Cardiac muscle cell (in vitro differentiated cells and primary cell): ENCODE data around the gene ZSCAN2. TPM values are rescaled to one million over a fixed set of nuclear protein-coding genes. Genes with fewer than 3 reads are reported as not detected.

Experiments used
- DNase-seq, 2 donors: peaks; one replicate each; pipeline versions ENCODE4 v3.0.0 to v3.0.0-alpha.2; 2010 to 2017; ENCODE audit warnings: low read depth in 1 of 2, low spot score in 1 of 2
- H3K27ac ChIP-seq: fragments of 200-600 bp; sonication (generic); 2 replicates; pipeline ENCODE4 v1.5.1; 2016
- H3K27me3 ChIP-seq: fragments of 200-600 bp; sonication (generic); 2 replicates; pipeline ENCODE4 v1.6.0; 2016; ENCODE audit warnings: control low read depth
- H3K36me3 ChIP-seq: fragments of 200-600 bp; sonication (generic); 2 replicates; pipeline ENCODE4 v1.5.1; 2016; ENCODE audit warnings: control low read depth
- H3K4me1 ChIP-seq: fragments of 200-600 bp; sonication (generic); 2 replicates; pipeline ENCODE4 v1.8.1; 2017; ENCODE audit warnings: low read depth, mild to moderate bottlenecking, mixed run types
- H3K4me3 ChIP-seq: fragments of 200-600 bp; sonication (generic); 2 replicates; pipeline ENCODE4 v1.5.1; 2016; ENCODE audit warnings: mild to moderate bottlenecking
- H3K9me3 ChIP-seq: fragments of 200-600 bp; sonication (generic); 2 replicates; pipeline ENCODE4 v1.5.1; 2017; ENCODE audit warnings: low read depth, mild to moderate bottlenecking, control low read depth
- CTCF ChIP-seq: IDR thresholded peaks from 2 replicates; pipeline ENCODE4 v1.5.1; 2012; ENCODE audit warnings: low read depth, mild to moderate bottlenecking, low read length
- polyA plus RNA-seq: library from polyadenylated mRNA; unstranded; fragments of >200 nt; fragmentation: Nextera tagmentation; extraction: Ambion mirVana; gene quantifications from 2 replicates; pipeline ENCODE4 v1.2.1, GENCODE V29; 2016
- total RNA-seq: library from RNA; depleted of rRNA; stranded (reverse); fragments of >200 nt; gene quantifications from 2 replicates; pipeline ENCODE4 v1.2.3, GENCODE V29; 2016

ZSCAN2 gene
- total and polyA plus RNA-seq, 2 experiments from 2014 or later: 24.8 to 38.3 TPM

GRCh38 chr15:84653910-84654688, 53.3 kb downstream of the ZSCAN2 start, which contains the start of gene WDR73:
Gene WDR73, minus strand, starts transcription at chr15:84654283. Its CDS starts 9 bp downstream, at chr15:84654274.
- Histone ChIP-seq H3K4me1 (peaks cover 17% of the 10 kb centered on the region), H3K27ac (peak within 1 kb of the TSS; percentile 92), H3K4me3 (peak within 1 kb of the TSS; percentile 69), H3K9me3 (no peaks in the 10 kb centered on the region), H3K27me3 (no peaks in the 10 kb centered on the region), H3K36me3 (peaks cover 11% of the 10 kb centered on the region)
- no peak for TF ChIP-seq CTCF
- DNase-seq: peak; percentile 96 to 98

- H3K4me1 ChIP-seq: peaks cover 20% of the 10 kb centered on the region
- peak overlapping the region; percentile 69 for H3K4me3 ChIP-seq
- peak overlapping the region; percentile 92 for H3K27ac ChIP-seq
- no peaks in the 10 kb centered on the region for H3K27me3 ChIP-seq
- no peaks in the 10 kb centered on the region for H3K9me3 ChIP-seq
- DNase-seq: peak; percentile 84 to 86
- H3K36me3 ChIP-seq: peaks cover 4% of the 10 kb centered on the region
- TF ChIP-seq CTCF: peak; percentile 74
Measured at GRCh38 chr15:84654689-84655453, 54.1 kb downstream of the ZSCAN2 start.

GRCh38 chr15:84656972-84657371, 56.2 kb downstream of the ZSCAN2 start:
- no peak for DNase-seq
- no peak overlapping the region for H3K4me3 ChIP-seq

GRCh38 chr15:84657748-84658079, 56.9 kb downstream of the ZSCAN2 start:
- no peak for DNase-seq
- Histone ChIP-seq H3K4me1 (peaks cover 21% of the 10 kb centered on the region), H3K36me3 (no peaks in the 10 kb centered on the region), H3K27ac (peak overlapping the region; percentile 17), H3K27me3 (no peaks in the 10 kb centered on the region), H3K9me3 (no peaks in the 10 kb centered on the region), H3K4me3 (peak overlapping the region; percentile 20)
- no peak for TF ChIP-seq CTCF

More at GRCh38 chr15:84656972-84657371, 56.2 kb downstream of the ZSCAN2 start:
- Histone ChIP-seq H3K27ac (no peak overlapping the region), H3K36me3 (no peaks in the 10 kb centered on the region), H3K4me1 (peaks cover 25% of the 10 kb centered on the region), H3K9me3 (no peaks in the 10 kb centered on the region), H3K27me3 (no peaks in the 10 kb centered on the region)
- no peak for TF ChIP-seq CTCF

GRCh38 chr15:84658080-84658787, 57.4 kb downstream of the ZSCAN2 start, which contains the start of gene NMB:
Gene NMB, minus strand, starts transcription at chr15:84658199. Its CDS starts 47 bp downstream, at chr15:84658152.
- peak; percentile 71 to 91 for DNase-seq
- peak; percentile 57 for TF ChIP-seq CTCF
- no peaks in the 10 kb centered on the region for H3K27me3 ChIP-seq
- peaks cover 16% of the 10 kb centered on the region for H3K4me1 ChIP-seq
- peak within 1 kb of the TSS; percentile 17 for H3K27ac ChIP-seq
- no peaks in the 10 kb centered on the region for H3K36me3 ChIP-seq
- peak within 1 kb of the TSS; percentile 20 for H3K4me3 ChIP-seq
- H3K9me3 ChIP-seq: no peaks in the 10 kb centered on the region
